Spinal cord (tissue), 10 donors: ENCODE data around the gene GSG1L2. TPM values are rescaled to one million over a fixed set of nuclear protein-coding genes. Genes with fewer than 3 reads are reported as not detected.

Experiments
- DNase-seq, 6 donors: peaks; one replicate each; pipeline versions ENCODE4 v3.0.0 to v3.0.0-alpha.2; 2013 to 2015; ENCODE audit warnings: low spot score in 6 of 6, low read depth in 4 of 6
- H3K27ac ChIP-seq: one replicate; pipeline ENCODE4 v1.5.1; 2013; ENCODE audit warnings: low read depth, low read length, control low read depth
- H3K27me3 ChIP-seq: one replicate; pipeline ENCODE4 v1.6.1; 2013; ENCODE audit warnings: low read length; ENCODE audit not compliant: control insufficient read depth, insufficient read depth
- H3K36me3 ChIP-seq: one replicate; pipeline ENCODE4 v1.6.1; 2013; ENCODE audit warnings: low read length; ENCODE audit not compliant: control insufficient read depth, insufficient read depth
- H3K4me1 ChIP-seq: one replicate; pipeline ENCODE4 v1.6.1; 2013; ENCODE audit warnings: low read length; ENCODE audit not compliant: control insufficient read depth, insufficient read depth
- H3K4me3 ChIP-seq: one replicate; pipeline ENCODE4 v1.5.1; 2013; ENCODE audit warnings: low read depth, low read length, control low read depth
- H3K9me3 ChIP-seq: one replicate; pipeline ENCODE4 v1.6.1; 2013; ENCODE audit warnings: low read length; ENCODE audit not compliant: control insufficient read depth, insufficient read depth
- WGBS: methylation state at CpG from one replicate; pipeline ENCODE4 v1.1.5; 2013; ENCODE audit warnings: missing lambda C conversion rate; ENCODE audit not compliant: insufficient coverage; 5-methylcytosine and 5-hydroxymethylcytosine counted together
- long read RNA-seq, 4 donors: transcript quantifications; one replicate each; lab custom pipeline, GENCODE V29; 2026
- polyA plus RNA-seq, 2 donors: library from polyadenylated mRNA; unstranded; fragments of 120-200 nt; gene quantifications; one replicate each; pipeline ENCODE4 v1.2.1, GENCODE V29; 2013; ENCODE audit not compliant: insufficient read length in 2 of 2
- total RNA-seq, 2 donors: library from RNA; depleted of rRNA in 1 of 2; stranded (reverse); fragments of 120-200 nt in 1 of 2; fragments of >200 nt in 1 of 2; gene quantifications; one replicate each; pipeline versions ENCODE4 v1.2.3 to v1.2.4, GENCODE V29; 2013 to 2014
- donor health status: healthy.

Gene GSG1L2
- total RNA-seq (not detected), polyA plus RNA-seq (not detected)
- long read RNA-seq, donor 1 = 0 reads
- long read RNA-seq, donor 2 = 0 reads
- long read RNA-seq, donor 3 = 0 reads
- long read RNA-seq, donor 4 = 0 reads

DNA sequence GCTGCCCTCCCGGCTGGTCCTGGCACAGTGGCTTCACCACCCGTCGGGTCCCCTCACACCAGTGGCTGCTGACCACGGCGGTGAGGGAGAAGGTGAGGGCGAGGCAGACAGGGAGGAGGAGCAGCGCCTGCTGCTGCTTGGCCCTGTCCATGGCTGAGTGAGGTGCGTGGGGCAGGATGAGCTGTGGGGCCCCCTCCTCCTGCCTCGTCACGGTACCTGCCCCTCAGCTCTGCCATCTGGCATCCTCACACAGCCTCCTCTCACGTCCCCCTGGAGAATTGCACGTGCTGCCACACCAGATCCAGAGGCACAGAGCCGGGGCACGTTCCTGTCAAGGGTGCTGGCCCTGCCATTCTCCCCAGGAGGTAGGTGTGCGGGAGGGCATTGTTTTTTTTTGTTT, at the start of gene GSG1L2:
GSG1L2 (minus strand) TSS at position 159 of the 400 bp plus-strand sequence; CDS start at position 151, 8 bp downstream.
- H3K36me3 ChIP-seq = no peaks in the 10 kb centered on the region
- WGBS = 68% methylated on average over 10 of the region's 15 CpGs
- H3K27ac ChIP-seq = no peak within 1 kb of the TSS
- no peaks in the 10 kb centered on the region for H3K9me3 ChIP-seq
- H3K4me1 ChIP-seq = peaks cover 5% of the 10 kb centered on the region
- DNase-seq = peak in 1 of 6 donors; percentile 12
- no peak within 1 kb of the TSS for H3K4me3 ChIP-seq
- H3K27me3 ChIP-seq = no peaks in the 10 kb centered on the region

DNA sequence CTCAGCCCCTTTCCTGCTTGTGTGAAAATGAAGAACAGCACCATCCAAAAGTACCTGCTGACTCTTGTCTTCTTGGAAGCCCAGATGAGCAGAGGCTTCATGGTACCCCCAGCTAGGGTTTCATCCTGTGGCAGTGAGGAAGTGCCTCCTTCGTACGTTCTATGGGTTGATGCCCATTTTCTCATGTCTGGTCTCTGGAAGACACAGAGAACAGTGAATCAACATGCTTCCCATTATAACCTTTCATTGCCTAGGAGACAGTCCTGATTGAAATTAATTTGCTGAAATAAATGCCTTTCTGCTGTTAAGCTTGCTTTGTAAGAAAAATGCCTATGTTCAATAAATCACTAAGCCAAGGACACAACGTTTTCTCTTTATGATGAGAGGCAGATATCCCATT, 46.7 kb upstream of the GSG1L2 start:
- H3K4me3 ChIP-seq = no peak overlapping the region
- H3K27ac ChIP-seq = no peak overlapping the region
- no peaks in the 10 kb centered on the region for H3K36me3 ChIP-seq
- H3K4me1 ChIP-seq = peaks cover 6% of the 10 kb centered on the region
- peaks cover 3% of the 10 kb centered on the region for H3K9me3 ChIP-seq
- peak; percentile 7 to 85 (median 27) for DNase-seq
- no peaks in the 10 kb centered on the region for H3K27me3 ChIP-seq
- 17% methylated on average over 2 of the region's 3 CpGs for WGBS

DNA sequence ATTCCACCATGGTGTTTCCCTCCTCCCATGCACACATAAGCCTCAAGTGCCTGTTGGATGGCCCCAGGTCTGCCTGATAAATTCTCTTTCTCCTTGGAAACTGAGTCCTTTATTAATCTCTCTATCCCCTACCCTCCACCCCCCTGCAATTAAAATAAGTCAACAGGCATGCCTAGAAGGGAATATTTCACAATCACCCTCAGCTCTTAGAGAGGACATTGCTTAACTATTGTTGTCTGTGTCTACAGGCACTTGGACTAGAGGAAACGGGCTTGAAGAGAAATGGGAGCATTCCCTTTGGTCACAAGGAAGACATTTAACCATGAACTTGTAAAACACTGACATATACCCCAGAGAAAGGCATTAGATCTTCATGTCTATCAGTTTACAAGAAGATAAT, 43.7 kb upstream of the GSG1L2 start:
- WGBS = no CpG with 5 or more reads among the region's 1 CpG
- H3K27me3 ChIP-seq = no peaks in the 10 kb centered on the region
- H3K4me3 ChIP-seq = no peak overlapping the region
- peaks cover 6% of the 10 kb centered on the region for H3K4me1 ChIP-seq
- peaks cover 3% of the 10 kb centered on the region for H3K9me3 ChIP-seq
- H3K27ac ChIP-seq = no peak overlapping the region
- no peaks in the 10 kb centered on the region for H3K36me3 ChIP-seq
- no peak for DNase-seq

DNA sequence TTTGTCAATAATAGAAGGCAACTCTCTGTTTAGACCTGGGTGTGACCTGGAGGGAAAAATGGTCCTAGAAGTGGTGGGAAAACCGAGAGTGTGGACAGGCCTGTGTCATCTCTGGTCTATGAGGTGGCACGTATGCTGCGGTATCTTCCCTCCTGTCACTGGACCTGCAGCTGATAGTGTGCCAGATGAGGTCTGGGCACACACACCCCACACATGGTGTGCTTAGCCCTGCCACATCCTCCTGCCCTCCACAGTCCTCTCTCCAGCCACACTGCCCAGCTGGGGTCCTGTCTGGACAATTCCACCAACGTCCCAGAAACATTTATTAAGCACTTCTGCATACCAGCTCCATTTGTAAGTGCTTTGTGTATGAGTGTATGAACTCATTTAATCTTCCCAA, 41.1 kb upstream of the GSG1L2 start:
- no peak for DNase-seq
- no peaks in the 10 kb centered on the region for H3K27me3 ChIP-seq
- H3K9me3 ChIP-seq = peaks cover 3% of the 10 kb centered on the region
- WGBS = 96% methylated on average over 3 of the region's 4 CpGs
- H3K36me3 ChIP-seq = no peaks in the 10 kb centered on the region
- no peak overlapping the region for H3K27ac ChIP-seq
- no peak overlapping the region for H3K4me3 ChIP-seq
- H3K4me1 ChIP-seq = no peaks in the 10 kb centered on the region

DNA sequence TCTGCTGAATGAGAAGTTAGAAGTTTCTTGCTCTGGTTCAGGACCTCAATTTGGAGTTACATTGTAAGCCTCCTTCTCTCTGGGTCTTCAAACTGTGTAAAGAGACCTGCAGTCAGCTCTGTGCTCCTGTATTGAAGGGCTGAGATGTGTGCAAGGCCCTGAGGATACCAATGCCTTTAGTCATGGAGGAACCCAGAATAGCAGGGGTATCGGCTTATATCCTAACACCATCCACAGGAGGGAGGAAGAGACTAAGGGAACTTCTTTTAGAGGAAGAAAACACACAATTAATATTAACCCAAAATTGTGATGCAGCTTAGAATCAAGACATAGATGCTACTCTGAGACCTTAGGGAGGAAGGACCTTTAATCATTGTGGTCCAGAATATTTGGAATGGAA, 40.3 kb upstream of the GSG1L2 start:
- no peak overlapping the region for H3K4me3 ChIP-seq
- no CpG with 5 or more reads among the region's 1 CpG for WGBS
- no peak overlapping the region for H3K27ac ChIP-seq
- H3K9me3 ChIP-seq = peaks cover 3% of the 10 kb centered on the region
- H3K36me3 ChIP-seq = no peaks in the 10 kb centered on the region
- H3K27me3 ChIP-seq = no peaks in the 10 kb centered on the region
- H3K4me1 ChIP-seq = no peaks in the 10 kb centered on the region
- no peak for DNase-seq

DNA sequence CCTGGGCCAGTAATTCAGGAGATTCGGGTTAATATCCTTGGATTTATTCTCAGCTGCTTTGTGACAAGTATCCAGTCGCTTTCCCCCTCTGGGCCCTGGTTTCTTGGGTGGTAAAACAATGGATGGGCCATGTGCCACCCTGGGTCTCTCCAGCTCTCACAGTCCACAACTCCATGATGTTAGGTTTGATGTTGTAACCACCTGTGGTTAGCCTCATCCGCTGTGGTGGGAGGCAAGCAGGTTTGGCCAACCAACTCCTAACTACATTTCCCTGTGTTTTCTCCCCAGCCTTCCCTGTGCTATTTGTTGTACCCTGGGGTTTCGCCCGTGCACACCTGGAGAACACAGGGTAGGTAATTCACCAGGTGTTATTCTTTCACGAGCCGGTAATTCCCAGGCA, 39.0 kb upstream of the GSG1L2 start:
- peaks cover 3% of the 10 kb centered on the region for H3K9me3 ChIP-seq
- no peaks in the 10 kb centered on the region for H3K36me3 ChIP-seq
- H3K27me3 ChIP-seq = no peaks in the 10 kb centered on the region
- DNase-seq = no peak
- no peak overlapping the region for H3K4me3 ChIP-seq
- H3K27ac ChIP-seq = no peak overlapping the region
- H3K4me1 ChIP-seq = no peaks in the 10 kb centered on the region
- whole genome bisulfite sequencing = 100% methylated on average over 1 of the region's 7 CpGs

DNA sequence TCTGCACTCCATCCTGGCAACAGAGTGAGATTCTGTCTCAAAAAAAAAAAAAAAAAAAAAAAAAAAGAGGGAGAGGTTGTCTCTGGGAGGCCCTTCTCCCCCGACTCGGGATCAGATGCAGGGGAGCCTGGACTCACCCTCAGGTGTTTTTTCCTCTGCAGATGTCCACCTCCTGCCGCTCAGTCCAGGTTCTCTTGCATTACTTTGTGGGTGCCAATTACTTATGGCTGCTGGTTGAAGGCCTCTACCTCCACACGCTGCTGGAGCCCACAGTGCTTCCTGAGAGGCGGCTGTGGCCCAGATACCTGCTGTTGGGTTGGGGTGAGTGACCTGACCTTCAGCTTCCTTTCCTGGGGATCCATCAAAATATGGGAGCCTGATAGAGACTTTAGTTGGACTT, 37.9 kb upstream of the GSG1L2 start:
- Histone ChIP-seq H3K4me3 (no peak overlapping the region), H3K36me3 (no peaks in the 10 kb centered on the region), H3K9me3 (no peaks in the 10 kb centered on the region), H3K4me1 (no peaks in the 10 kb centered on the region), H3K27me3 (no peaks in the 10 kb centered on the region), H3K27ac (no peak overlapping the region)
- WGBS = 100% methylated on average over 2 of the region's 5 CpGs
- DNase-seq = no peak

DNA sequence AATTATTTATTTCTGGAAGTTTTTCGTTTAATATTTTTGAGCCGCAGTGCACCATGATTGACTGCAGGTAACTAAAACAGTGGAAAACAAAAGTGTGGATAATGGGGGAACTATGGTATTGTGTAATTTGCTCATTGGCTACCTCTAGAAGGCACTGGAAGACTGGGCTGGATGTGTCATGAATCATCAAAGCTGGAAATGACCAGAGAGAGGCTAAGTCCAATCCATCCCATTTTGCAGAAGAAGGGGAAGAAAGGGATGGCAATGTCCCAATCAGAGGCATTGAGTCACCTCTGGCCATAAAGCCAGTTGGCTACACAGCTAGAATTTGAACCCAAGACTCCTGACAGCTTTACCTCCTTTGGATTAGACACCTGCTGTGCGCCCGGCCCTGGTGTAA, 33.2 kb upstream of the GSG1L2 start:
- no peak overlapping the region for H3K4me3 ChIP-seq
- H3K36me3 ChIP-seq = no peaks in the 10 kb centered on the region
- H3K27me3 ChIP-seq = no peaks in the 10 kb centered on the region
- no peaks in the 10 kb centered on the region for H3K9me3 ChIP-seq
- H3K27ac ChIP-seq = no peak overlapping the region
- DNase-seq = no peak
- H3K4me1 ChIP-seq = no peaks in the 10 kb centered on the region
- WGBS = 83% methylated on average over 2 of the region's 4 CpGs

DNA sequence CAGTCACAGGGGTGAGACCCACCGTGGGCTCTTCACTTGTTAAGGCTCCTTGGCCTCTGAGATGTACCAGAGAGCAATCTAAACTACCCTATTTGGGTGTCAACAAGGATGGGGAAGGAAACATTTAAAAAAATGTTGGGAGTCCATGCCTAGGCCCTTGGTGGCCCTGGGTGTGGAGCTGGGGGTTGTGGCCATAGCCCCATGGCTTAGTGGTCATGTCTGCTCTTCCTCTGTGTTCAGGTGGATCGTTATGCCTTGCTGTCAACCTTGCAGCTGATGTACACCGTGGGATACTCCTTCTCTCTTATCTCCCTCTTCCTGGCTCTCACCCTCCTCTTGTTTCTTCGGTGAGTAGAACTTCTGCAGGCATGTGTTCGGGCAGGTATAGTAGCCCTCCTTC, 32.4 kb upstream of the GSG1L2 start:
- Histone ChIP-seq H3K4me3 (no peak overlapping the region), H3K9me3 (no peaks in the 10 kb centered on the region), H3K27me3 (no peaks in the 10 kb centered on the region), H3K27ac (no peak overlapping the region), H3K4me1 (no peaks in the 10 kb centered on the region), H3K36me3 (no peaks in the 10 kb centered on the region)
- DNase-seq = no peak
- 100% methylated on average over 2 of the region's 5 CpGs for WGBS

DNA sequence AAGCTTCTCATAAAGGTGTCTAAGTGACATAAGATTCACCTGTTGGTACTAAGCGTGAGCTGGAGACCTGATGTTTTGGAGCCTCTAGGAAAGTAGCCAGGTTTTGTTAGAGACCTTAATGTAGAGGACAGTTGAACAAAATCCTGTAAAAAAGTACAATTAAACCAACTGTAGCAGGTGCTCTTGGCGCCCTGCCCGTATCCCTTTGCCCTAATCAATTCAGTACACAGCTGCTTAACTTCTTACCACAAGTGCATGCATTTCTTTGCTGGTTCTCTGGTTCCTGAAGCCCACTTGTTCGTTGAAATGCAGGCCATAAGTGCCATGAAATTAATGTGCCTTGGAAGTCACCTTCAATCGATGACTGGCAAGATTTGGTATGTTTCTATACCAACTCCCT, 28.3 kb upstream of the GSG1L2 start:
- 83% methylated on average over 4 of the region's 5 CpGs for WGBS
- no peak overlapping the region for H3K27ac ChIP-seq

More for the DNA sequence above, 28.3 kb upstream of the GSG1L2 start:
- Histone ChIP-seq H3K27me3 (no peaks in the 10 kb centered on the region), H3K4me3 (no peak overlapping the region), H3K9me3 (no peaks in the 10 kb centered on the region), H3K36me3 (no peaks in the 10 kb centered on the region), H3K4me1 (no peaks in the 10 kb centered on the region)
- no peak for DNase-seq
